ENCODE measurements around the gene CTSF. TPM values are rescaled to one million over a fixed set of nuclear protein-coding genes. Genes with fewer than 3 reads are reported as not detected.
"Not testable (repeated sequence)": the region's sequence is repeated elsewhere in the genome, so short reads cannot be mapped to it uniquely, and the experiment has no call there.

CTSF gene
- total RNA-seq, 1 experiment from 2014 or later, result 0.98 TPM

- H2BK12ac ChIP-seq (ENCODE audit: insufficient read length, low read depth, low read length), result no peak overlapping the region
- no peak overlapping the region for H3K4ac ChIP-seq (ENCODE audit: low read depth, low read length)
- no peak overlapping the region for H3K14ac ChIP-seq (ENCODE audit: insufficient read depth, low read length)
- no peaks in the 10 kb centered on the region for H3K27me3 ChIP-seq (ENCODE audit: insufficient read depth, low read length)
- H3K9me3 ChIP-seq (ENCODE audit: control insufficient read depth, low read depth, low read length), result no peaks in the 10 kb centered on the region
- H3K4me1 ChIP-seq (ENCODE audit: insufficient read depth, low read length), result no peaks in the 10 kb centered on the region; the same call in 1 of the 2 replicates
- no peak overlapping the region for H3K18ac ChIP-seq (ENCODE audit: insufficient read length, low read depth, low read length)
- H3K56ac ChIP-seq (ENCODE audit: insufficient read length, low read depth, low read length), result no peak overlapping the region
- H4K5ac ChIP-seq (ENCODE audit: insufficient read length, low read depth, low read length), result no peak overlapping the region
- H3K23ac ChIP-seq (ENCODE audit: insufficient read length, low read depth, low read length), result no peak overlapping the region
- peaks cover 34 to 44% of the 10 kb centered on the region in 2 experiments for H3K9me3 Mint-ChIP-seq
- no peak overlapping the region for H3K4me2 ChIP-seq (ENCODE audit: insufficient read depth, insufficient read length, low read length)
- H4K8ac ChIP-seq (replicated peaks; ENCODE audit: insufficient read length, low read depth, low read length), result no peak overlapping the region
- H2BK5ac ChIP-seq (ENCODE audit: insufficient read length, low read length), result no peak overlapping the region
- H2BK15ac ChIP-seq (ENCODE audit: low read depth, low read length), result no peak overlapping the region
- peaks cover 10% of the 10 kb centered on the region for H3K23me2 ChIP-seq (ENCODE audit: insufficient read length, low read depth, low read length, poor library complexity, severe bottlenecking)
- no peak for TF ChIP-seq CTCF (conservative IDR thresholded peaks at IDR 0.05)
- H3K79me1 ChIP-seq (ENCODE audit: insufficient read depth, low read depth, low read length, poor library complexity, severe bottlenecking), result peaks cover 3% of the 10 kb centered on the region
- no peak overlapping the region for H4K91ac ChIP-seq (ENCODE audit: insufficient read length, low read depth, low read length)
- peaks cover 15 to 16% of the 10 kb centered on the region in 2 experiments for H3K4me1 Mint-ChIP-seq
- H2BK20ac ChIP-seq (ENCODE audit: low read depth, low read length, poor library complexity, severe bottlenecking), result no peak overlapping the region
- no peak overlapping the region for H2AK5ac ChIP-seq (ENCODE audit: insufficient read length, low read length)
- no peaks in the 10 kb centered on the region for H4K20me1 ChIP-seq (ENCODE audit: control insufficient read depth, insufficient read depth, insufficient read length)
- H3K36me3 Mint-ChIP-seq (ENCODE audit: insufficient read depth in 1 of 3, low read depth in 3 of 3), result peaks cover 2 to 22% (median 16%) of the 10 kb centered on the region in 3 experiments; a peak in 4 of 7 replicates
- no CpG with 5 or more reads among the region's 7 CpGs for WGBS (ENCODE audit: extremely low coverage, insufficient read length, low lambda C conversion rate)
- no peak overlapping the region for H2AFZ ChIP-seq (ENCODE audit: low read length)
- no peak overlapping the region for H3K27ac ChIP-seq (ENCODE audit: insufficient read length, low read depth, low read length)
- H3K27ac Mint-ChIP-seq, result no peak overlapping the region
- no peak overlapping the region for H3T11ph ChIP-seq (ENCODE audit: low read length)
- no peak for DNase-seq
- H3K4me3 Mint-ChIP-seq, result no peak overlapping the region; a peak in 1 of 5 replicates
- H3K9ac ChIP-seq (ENCODE audit: extremely low read depth, insufficient read length, low read length), result no peak overlapping the region
- peaks cover 30% of the 10 kb centered on the region for H3K27me3 Mint-ChIP-seq (ENCODE audit: low read depth)
- no peak overlapping the region for H2BK120ac ChIP-seq (ENCODE audit: low read depth, low read length, poor library complexity, severe bottlenecking)
- no peaks in the 10 kb centered on the region for H3K79me2 ChIP-seq (ENCODE audit: insufficient read depth, low read length)
Observed at GRCh38 chr11:66589996-66590675, 21.7 kb upstream of the CTSF start.

GRCh38 chr11:66589315-66589714 is 20.9 kb upstream of the CTSF start:
- peaks cover 11 to 15% of the 10 kb centered on the region in 2 experiments for H3K4me1 Mint-ChIP-seq
- H3K79me1 ChIP-seq (ENCODE audit: insufficient read depth, low read depth, low read length, poor library complexity, severe bottlenecking); H3K27ac Mint-ChIP-seq; H3K23me2 ChIP-seq (ENCODE audit: insufficient read length, low read depth, low read length, poor library complexity, severe bottlenecking); H3K23ac ChIP-seq (ENCODE audit: insufficient read length, low read depth, low read length); H4K5ac ChIP-seq (ENCODE audit: insufficient read length, low read depth, low read length); H4K20me1 ChIP-seq (ENCODE audit: control insufficient read depth, insufficient read depth, insufficient read length); DNase-seq; H3K4me3 Mint-ChIP-seq; H3K56ac ChIP-seq (ENCODE audit: insufficient read length, low read depth, low read length); H3K79me2 ChIP-seq (ENCODE audit: insufficient read depth, low read length); H4K8ac ChIP-seq (replicated peaks; ENCODE audit: insufficient read length, low read depth, low read length); H3K4me2 ChIP-seq (ENCODE audit: insufficient read depth, insufficient read length, low read length); H2BK12ac ChIP-seq (ENCODE audit: insufficient read length, low read depth, low read length); H3K9ac ChIP-seq (ENCODE audit: extremely low read depth, insufficient read length, low read length); H4K91ac ChIP-seq (ENCODE audit: insufficient read length, low read depth, low read length); H2BK120ac ChIP-seq (ENCODE audit: low read depth, low read length, poor library complexity, severe bottlenecking); H2BK15ac ChIP-seq (ENCODE audit: low read depth, low read length); H3T11ph ChIP-seq (ENCODE audit: low read length); H2BK5ac ChIP-seq (ENCODE audit: insufficient read length, low read length); H3K14ac ChIP-seq (ENCODE audit: insufficient read depth, low read length); H3K27ac ChIP-seq (ENCODE audit: insufficient read length, low read depth, low read length); H3K4me1 ChIP-seq (ENCODE audit: insufficient read depth, low read length); H2BK20ac ChIP-seq (ENCODE audit: low read depth, low read length, poor library complexity, severe bottlenecking); H3K18ac ChIP-seq (ENCODE audit: insufficient read length, low read depth, low read length); H3K9me3 ChIP-seq (ENCODE audit: control insufficient read depth, low read depth, low read length); H2AK5ac ChIP-seq (ENCODE audit: insufficient read length, low read length); H3K4ac ChIP-seq (ENCODE audit: low read depth, low read length); H3K27me3 ChIP-seq (ENCODE audit: insufficient read depth, low read length); H2AFZ ChIP-seq (ENCODE audit: low read length): not testable (repeated sequence)
- H3K9me3 Mint-ChIP-seq, result peaks cover 38 to 48% of the 10 kb centered on the region in 2 experiments
- peaks cover 2 to 22% (median 16%) of the 10 kb centered on the region in 3 experiments; a peak in 4 of 7 replicates for H3K36me3 Mint-ChIP-seq (ENCODE audit: insufficient read depth in 1 of 3, low read depth in 3 of 3)
- H3K27me3 Mint-ChIP-seq (ENCODE audit: low read depth), result peaks cover 30% of the 10 kb centered on the region
- WGBS (ENCODE audit: extremely low coverage, insufficient read length, low lambda C conversion rate), result no CpG with 5 or more reads among the region's 2 CpGs
